Esophagus muscularis mucosa (tissue), 4 donors: ENCODE measurements around the gene GRB7. TPM values are rescaled to one million over a fixed set of nuclear protein-coding genes. Genes with fewer than 3 reads are reported as not detected.

Experiments used
- DNase-seq: peaks from one replicate; pipeline ENCODE4 v3.0.0-alpha.2; 2017; ENCODE audit errors: extremely low spot score
- H3K27ac ChIP-seq, 4 donors: fragments of 200-600 bp; sonication (generic); replicated peaks in 1 of 4; 1 replicate in 3 of 4; 2 replicates in 1 of 4; pipeline ENCODE4 v1.5.1; 2016 to 2019; ENCODE audit warnings: mild to moderate bottlenecking in 1 of 4
- H3K27me3 ChIP-seq, 4 donors: fragments of 200-600 bp; sonication (generic); one replicate each; pipeline versions ENCODE4 v1.5.1 to v1.6.0; 2016 to 2019
- H3K36me3 ChIP-seq, 4 donors: fragments of 200-600 bp; sonication (generic); one replicate each; pipeline ENCODE4 v1.5.1; 2016 to 2019
- H3K4me1 ChIP-seq, 4 donors: fragments of 200-600 bp; sonication (generic); one replicate each; pipeline ENCODE4 v1.5.1; 2016 to 2019
- H3K4me3 ChIP-seq, 4 donors: fragments of 200-600 bp; sonication (generic); 1 replicate in 2 of 4; 2 replicates in 2 of 4; pipeline ENCODE4 v1.5.1; 2016 to 2019; ENCODE audit warnings: mild to moderate bottlenecking in 4 of 4, moderate library complexity in 1 of 4
- H3K9me3 ChIP-seq, 4 donors: fragments of 200-600 bp; sonication (generic); 1 replicate in 3 of 4; 2 replicates in 1 of 4; pipeline ENCODE4 v1.5.1; 2016 to 2019
- EP300 ChIP-seq: sonication (generic); formaldehyde crosslinking; IDR thresholded peaks from one replicate; pipeline ENCODE4 v1.6.1; 2017; ENCODE audit warnings: antibody characterized with exemption
- POLR2A ChIP-seq: fragments of 450-650 bp; IDR thresholded peaks from one replicate; pipeline ENCODE4 v1.6.1; 2017; ENCODE audit warnings: antibody characterized with exemption, moderate library complexity, mild to moderate bottlenecking, low read depth
- POLR2AphosphoS5 ChIP-seq, 2 donors: sonication (generic); formaldehyde crosslinking; IDR thresholded peaks; one replicate each; pipeline ENCODE4 v1.6.1; 2017; ENCODE audit warnings: antibody characterized with exemption in 2 of 2
- WGBS: methylation state at CpG from one replicate; pipeline ENCODE4 v1.1.5; 2018; 5-methylcytosine and 5-hydroxymethylcytosine counted together
- intact Hi-C: fragments of 100-400 bp; cut with DNase I; formaldehyde crosslinking; loops from one replicate; pipeline ENCODE4 v1.15.1; 2023
- total RNA-seq, 4 donors: library from RNA; depleted of rRNA; stranded (reverse); fragments of >200 nt; gene quantifications; one replicate each; pipeline versions ENCODE4 v1.1.0 to v1.2.1, GENCODE V29; 2016
- TF ChIP-seq, protein P1 (sequence below), 3 experiments: fragments of 200-600 bp in 2 of 3; fragments of 450-650 bp in 1 of 3; sonication (generic) in 2 of 3; IDR thresholded peaks; one replicate each; pipeline ENCODE4 v1.5.1; 2017 to 2019; ENCODE audit warnings: antibody characterized with exemption in 3 of 3, mild to moderate bottlenecking in 2 of 3, moderate library complexity in 1 of 3

GRB7 gene
- total RNA-seq, 4 donors from 2014 or later = 0.23 to 0.83 (median 0.55) TPM

DNA sequence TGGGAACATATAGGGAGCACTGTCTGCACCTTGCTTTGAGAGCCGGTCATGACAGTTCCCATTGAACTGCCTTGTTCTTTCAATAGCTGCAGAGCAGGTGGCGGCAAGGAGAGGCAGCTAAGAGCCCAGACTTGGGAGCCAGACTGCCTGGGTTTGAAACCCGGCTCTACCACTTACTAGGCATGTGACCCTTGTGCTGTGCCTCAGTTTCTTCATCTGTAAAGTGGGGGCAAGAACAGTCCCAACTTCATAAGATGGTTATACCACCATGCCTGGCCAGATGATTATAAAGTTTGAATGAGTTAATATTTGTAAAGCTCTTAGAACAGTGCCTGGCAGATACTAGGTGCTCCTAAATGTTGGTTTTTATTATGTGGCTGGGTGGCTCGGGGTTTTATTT is 23.5 kb upstream of the GRB7 start:
- Histone ChIP-seq H3K9me3 (no peaks in the 10 kb centered on the region), H3K4me3 (no peak overlapping the region), H3K36me3 (peaks cover 28 to 96% (median 92%) of the 10 kb centered on the region in 4 donors), H3K27me3 (no peaks in the 10 kb centered on the region), H3K4me1 (peaks cover 0 to 5% (median 0%) of the 10 kb centered on the region in 4 donors), H3K27ac (no peak overlapping the region)
- WGBS = 94% methylated on average over 4 of the region's 4 CpGs
- TF ChIP-seq, protein P1, sequence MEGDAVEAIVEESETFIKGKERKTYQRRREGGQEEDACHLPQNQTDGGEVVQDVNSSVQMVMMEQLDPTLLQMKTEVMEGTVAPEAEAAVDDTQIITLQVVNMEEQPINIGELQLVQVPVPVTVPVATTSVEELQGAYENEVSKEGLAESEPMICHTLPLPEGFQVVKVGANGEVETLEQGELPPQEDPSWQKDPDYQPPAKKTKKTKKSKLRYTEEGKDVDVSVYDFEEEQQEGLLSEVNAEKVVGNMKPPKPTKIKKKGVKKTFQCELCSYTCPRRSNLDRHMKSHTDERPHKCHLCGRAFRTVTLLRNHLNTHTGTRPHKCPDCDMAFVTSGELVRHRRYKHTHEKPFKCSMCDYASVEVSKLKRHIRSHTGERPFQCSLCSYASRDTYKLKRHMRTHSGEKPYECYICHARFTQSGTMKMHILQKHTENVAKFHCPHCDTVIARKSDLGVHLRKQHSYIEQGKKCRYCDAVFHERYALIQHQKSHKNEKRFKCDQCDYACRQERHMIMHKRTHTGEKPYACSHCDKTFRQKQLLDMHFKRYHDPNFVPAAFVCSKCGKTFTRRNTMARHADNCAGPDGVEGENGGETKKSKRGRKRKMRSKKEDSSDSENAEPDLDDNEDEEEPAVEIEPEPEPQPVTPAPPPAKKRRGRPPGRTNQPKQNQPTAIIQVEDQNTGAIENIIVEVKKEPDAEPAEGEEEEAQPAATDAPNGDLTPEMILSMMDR (IDR thresholded peaks at IDR 0.05) = no peak
- no peak for TF ChIP-seq POLR2A
- no peak for TF ChIP-seq EP300
- TF ChIP-seq POLR2AphosphoS5 (IDR thresholded peaks at IDR 0.05) = no peak
- DNase-seq = no peak
- intact Hi-C loops = no loop called here

DNA sequence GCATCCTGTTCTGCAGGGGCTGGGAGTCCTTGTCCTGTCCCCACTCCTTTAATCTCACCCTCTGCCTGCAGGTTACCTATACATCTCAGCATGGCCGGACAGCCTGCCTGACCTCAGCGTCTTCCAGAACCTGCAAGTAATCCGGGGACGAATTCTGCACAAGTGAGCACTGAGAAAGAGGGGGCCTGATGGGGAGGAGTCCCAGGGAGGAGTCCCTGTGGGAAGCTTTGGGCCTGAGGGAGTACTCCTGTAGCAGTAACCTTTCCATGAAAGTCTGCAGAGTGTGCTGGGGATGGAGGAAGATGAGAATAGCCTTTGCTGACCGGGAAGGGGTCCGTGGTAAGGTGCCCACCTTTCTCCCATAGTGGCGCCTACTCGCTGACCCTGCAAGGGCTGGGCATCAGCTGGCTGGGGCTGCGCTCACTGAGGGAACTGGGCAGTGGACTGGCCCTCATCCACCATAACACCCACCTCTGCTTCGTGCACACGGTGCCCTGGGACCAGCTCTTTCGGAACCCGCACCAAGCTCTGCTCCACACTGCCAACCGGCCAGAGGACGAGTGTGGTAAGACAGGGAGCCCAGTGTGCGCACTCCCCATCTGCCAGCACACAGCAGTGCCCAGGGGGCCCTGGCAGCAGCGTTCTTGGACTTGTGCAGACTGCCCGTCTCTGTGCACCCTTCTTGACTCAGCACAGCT is 22.2 kb upstream of the GRB7 start:
- peaks cover 17 to 96% (median 92%) of the 10 kb centered on the region in 4 donors for H3K36me3 ChIP-seq
- intact Hi-C loops = no loop called here
- H3K27me3 ChIP-seq = no peaks in the 10 kb centered on the region
- TF ChIP-seq POLR2AphosphoS5 (IDR thresholded peaks at IDR 0.05) (no peak), EP300 (no peak), POLR2A (no peak)
- TF ChIP-seq, protein P1 (IDR thresholded peaks at IDR 0.05) = no peak
- WGBS = 96% methylated on average over 11 of the region's 18 CpGs
- H3K27ac ChIP-seq = no peak overlapping the region
- H3K9me3 ChIP-seq = no peaks in the 10 kb centered on the region
- DNase-seq = no peak
- no peak overlapping the region for H3K4me3 ChIP-seq
- H3K4me1 ChIP-seq = peaks cover 0 to 5% (median 0%) of the 10 kb centered on the region in 4 donors

DNA sequence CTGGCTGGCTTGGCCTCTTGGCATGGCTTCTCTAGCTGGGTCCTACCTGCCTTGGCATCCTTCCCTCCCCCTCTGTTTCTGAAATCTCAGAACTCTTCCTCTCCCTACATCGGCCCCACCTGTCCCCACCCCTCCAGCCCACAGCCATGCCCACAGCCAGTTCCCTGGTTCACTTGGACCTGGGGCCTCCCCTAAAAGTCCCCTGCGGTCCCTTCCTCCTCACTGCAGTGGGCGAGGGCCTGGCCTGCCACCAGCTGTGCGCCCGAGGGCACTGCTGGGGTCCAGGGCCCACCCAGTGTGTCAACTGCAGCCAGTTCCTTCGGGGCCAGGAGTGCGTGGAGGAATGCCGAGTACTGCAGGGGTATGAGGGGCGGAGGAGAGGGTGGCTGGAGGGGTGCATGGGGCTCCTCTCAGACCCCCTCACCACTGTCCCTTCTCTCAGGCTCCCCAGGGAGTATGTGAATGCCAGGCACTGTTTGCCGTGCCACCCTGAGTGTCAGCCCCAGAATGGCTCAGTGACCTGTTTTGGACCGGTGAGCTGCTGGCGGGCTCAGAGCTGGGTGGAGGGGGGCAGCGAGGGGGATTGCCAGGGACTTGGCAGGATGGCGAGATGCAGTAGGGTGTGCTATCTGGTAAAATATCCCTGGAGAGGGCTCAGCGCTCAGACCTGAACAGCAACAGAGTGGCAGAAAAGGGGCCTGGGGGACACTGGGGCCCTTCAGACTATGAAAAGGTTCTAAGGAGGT is 21.5 kb upstream of the GRB7 start:
- WGBS = 91% methylated on average over 14 of the region's 15 CpGs
- intact Hi-C loops = no loop called here
- Histone ChIP-seq H3K27ac (peak overlapping the region in 1 of 4 donors; percentile 5), H3K4me1 (peaks cover 0 to 5% (median 0%) of the 10 kb centered on the region in 4 donors), H3K4me3 (no peak overlapping the region), H3K9me3 (no peaks in the 10 kb centered on the region), H3K36me3 (peaks cover 17 to 94% (median 87%) of the 10 kb centered on the region in 4 donors), H3K27me3 (no peaks in the 10 kb centered on the region)
- TF ChIP-seq, protein P1 (IDR thresholded peaks at IDR 0.05) = no peak
- TF ChIP-seq POLR2AphosphoS5 (IDR thresholded peaks at IDR 0.05) (no peak), POLR2A (no peak), EP300 (no peak)
- no peak for DNase-seq

DNA sequence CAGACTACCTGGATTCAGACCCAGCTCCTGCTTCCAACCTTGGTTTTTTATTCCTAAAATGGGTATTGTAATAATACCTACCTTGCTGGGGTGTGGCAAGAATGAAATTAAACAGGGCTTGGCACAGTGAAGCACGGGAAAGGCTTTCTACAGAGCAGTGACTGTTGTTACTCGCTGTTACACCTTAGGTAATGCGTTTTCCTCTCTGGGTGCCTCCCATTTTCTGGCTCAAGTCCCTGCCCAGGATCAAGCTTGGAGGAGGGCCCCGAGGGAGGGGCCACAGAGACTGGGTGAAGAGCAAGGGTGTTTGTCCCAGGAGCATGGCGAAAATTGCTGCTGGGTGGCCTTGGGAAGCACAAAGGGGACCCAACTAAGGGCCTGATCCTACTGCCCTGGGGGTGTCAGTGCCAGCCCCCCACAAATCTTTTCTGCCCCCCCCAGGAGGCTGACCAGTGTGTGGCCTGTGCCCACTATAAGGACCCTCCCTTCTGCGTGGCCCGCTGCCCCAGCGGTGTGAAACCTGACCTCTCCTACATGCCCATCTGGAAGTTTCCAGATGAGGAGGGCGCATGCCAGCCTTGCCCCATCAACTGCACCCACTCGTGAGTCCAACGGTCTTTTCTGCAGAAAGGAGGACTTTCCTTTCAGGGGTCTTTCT is 20.7 kb upstream of the GRB7 start:
- TF ChIP-seq, protein P1 (IDR thresholded peaks at IDR 0.05) = no peak
- TF ChIP-seq EP300 = no peak
- TF ChIP-seq POLR2AphosphoS5 (IDR thresholded peaks at IDR 0.05) = no peak
- TF ChIP-seq POLR2A = no peak
- Histone ChIP-seq H3K27me3 (no peaks in the 10 kb centered on the region), H3K4me1 (peaks cover 0 to 5% (median 0%) of the 10 kb centered on the region in 4 donors), H3K27ac (peak overlapping the region in 1 of 4 donors; percentile 5), H3K9me3 (no peaks in the 10 kb centered on the region), H3K4me3 (no peak overlapping the region), H3K36me3 (peaks cover 14 to 92% (median 81%) of the 10 kb centered on the region in 4 donors)
- intact Hi-C loops = no loop called here
- no peak for DNase-seq
- 86% methylated on average over 9 of the region's 11 CpGs for WGBS
